ENCODE data around the gene HHAT.

Gene HHAT

DNA sequence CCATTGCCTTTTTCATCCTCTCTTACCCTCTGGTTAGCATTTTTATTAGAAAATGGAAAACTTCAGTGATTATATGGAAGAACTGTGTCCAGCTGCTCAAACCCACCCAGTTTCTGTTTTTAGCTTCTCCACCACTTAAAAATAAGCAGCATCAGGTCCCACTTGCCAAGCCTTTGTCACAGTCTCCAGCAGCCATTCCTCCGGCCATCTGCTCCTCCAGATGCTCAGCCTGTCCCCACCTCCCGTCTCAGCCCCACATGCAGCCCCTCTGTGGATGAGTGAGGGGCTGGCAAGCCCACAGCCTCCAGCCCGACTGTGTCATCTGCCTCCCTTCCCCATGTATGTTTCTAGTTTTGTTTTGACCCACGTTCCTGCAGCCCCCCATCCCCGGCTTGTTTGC is 289.7 kb downstream of the HHAT start:
- DNase-seq = no peak

DNA sequence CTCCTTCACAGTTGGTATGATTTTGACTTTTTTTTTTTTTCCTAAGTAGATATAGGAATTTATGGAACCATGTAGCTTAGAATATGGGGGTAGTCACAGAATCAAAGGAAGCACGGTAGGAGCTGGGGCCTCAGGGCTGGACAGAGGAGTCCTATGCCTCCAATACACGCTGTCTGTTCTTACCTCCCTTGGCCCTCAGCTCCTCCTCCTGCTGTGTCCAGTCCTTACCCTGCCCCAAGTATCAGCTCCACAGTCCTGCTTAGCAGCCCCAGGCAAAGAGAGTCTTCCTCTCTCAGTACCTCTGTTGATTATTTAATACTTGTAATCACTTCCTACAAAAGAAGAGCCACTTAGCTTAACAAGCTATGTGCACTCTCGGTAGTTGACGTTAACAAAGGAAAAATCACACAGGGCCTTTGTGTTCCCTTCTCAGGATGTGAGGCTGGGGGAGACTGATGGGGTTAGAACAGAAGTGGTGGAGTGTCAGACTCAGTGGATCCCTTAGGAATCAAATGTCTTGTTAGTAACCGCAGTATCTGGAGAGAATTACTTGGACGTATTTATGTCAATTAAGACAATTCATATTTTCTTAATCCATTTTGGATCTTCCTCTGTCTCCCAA is 292.3 kb downstream of the HHAT start:
- no peak for DNase-seq

DNA sequence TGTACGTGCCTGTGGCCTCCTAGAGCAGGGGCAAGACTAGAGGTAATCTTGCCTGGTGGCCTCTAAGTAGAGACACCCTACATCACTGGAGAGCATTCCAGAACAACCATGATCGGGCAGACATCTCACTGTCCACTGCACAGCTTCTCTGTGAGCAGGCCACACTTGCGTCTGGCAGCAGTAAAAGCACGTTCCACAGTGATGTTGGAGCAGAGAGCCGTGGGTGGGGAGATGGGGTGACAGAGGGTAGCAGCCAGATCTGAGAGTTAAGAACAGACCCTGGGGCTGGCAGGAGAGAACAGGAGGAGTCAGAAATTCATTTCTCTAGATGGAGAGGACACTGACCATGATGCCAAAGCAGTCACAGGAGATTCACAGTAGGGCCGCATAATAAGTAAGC is 293.0 kb downstream of the HHAT start:
- no peak for DNase-seq

DNA sequence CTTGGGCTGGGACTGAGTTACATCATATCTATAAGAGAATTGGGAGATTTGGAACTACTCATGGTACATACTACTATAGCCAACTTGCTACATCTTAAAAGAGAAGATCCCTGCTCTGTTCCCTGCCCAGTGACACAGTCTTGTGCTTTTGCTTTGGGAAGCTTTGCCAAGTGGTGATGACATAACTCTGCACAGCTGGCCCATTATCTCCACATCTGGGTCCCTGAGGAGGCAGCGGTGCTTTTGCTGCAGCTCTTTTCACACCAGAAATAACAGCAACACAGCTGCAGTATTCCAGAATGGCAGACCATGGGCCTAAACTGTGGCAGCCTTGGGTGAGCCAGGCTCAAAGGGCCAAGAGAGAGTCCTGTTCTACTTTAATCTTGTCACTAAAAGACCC is 296.0 kb downstream of the HHAT start:
- no peak for DNase-seq

DNA sequence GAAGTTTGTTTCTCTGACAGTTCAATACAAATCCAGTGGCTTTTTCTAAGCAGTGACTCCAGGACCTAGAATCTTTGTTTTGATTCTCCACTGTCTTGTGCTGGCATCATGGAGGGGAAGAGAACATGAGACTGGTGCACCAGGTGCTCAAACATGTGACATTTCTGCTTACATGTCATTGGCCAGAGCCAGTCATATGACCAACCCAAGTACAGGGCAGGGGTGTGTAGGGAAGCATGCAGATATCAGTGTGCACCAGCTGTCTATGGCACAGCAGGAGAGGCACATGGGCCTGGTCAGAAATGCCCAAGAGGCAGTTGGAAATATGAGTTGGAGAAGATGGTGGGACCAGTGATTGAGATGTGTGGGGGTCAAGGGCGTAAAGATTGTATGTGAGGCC is 297.0 kb downstream of the HHAT start:
- DNase-seq = no peak

DNA sequence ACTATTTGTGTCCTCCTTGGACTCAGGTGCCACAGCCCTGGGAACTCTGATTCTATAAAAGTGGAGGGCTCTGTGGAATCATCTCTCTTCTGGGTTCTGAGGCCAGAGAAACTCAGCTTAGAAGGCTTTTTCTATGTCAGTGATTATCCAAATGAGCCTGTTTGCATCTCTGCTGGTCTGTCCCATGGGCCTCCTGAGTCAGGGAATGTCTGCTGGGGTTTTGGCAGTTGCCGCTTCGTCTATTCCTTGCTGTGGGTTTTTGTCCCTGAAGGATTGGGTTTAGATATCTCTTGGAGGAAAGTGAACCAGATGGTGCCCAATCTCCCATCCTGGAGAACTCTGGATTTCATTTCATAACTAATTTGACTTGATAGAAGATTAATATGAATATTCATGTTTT is 297.6 kb downstream of the HHAT start:
- no peak for DNase-seq

DNA sequence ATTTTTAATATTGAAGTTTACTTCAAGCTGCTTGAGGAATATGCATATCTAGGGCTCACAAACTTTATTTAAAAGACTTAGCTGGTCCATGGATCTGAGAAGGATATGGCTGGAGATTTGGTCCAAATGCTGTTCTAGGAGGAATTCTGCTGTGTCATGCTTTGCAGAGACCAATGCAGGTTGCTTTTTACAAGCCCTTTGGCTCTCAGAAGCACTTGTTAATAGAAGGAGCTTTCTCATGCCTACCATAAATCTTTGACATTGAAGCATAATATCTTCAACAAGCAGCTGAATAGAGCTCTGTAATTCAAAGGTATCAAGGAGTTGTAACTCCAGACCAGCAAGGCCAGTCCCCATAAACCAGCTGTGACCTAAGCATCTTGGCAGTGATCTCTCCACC is 299.1 kb downstream of the HHAT start:
- no peak for DNase-seq

DNA sequence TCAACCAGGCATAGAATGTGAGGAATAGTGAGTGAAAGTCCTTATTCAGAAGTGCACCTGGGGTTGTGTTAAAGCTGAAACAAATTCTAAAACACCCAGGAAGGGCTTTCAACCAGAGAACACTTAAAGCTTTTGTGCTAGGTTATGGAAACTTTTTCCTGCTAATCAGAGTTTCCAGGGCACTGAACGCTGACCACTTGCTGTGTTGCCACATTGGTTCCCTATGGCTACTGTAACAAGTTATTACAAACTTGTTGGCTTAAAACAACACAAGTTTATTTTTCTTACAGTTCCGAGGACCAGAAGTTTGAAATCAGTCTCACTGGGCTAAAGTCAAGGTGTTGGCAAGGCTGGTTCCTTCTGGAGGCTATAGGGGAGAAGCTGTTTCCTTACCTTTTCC is 300.6 kb downstream of the HHAT start:
- no peak for DNase-seq

DNA sequence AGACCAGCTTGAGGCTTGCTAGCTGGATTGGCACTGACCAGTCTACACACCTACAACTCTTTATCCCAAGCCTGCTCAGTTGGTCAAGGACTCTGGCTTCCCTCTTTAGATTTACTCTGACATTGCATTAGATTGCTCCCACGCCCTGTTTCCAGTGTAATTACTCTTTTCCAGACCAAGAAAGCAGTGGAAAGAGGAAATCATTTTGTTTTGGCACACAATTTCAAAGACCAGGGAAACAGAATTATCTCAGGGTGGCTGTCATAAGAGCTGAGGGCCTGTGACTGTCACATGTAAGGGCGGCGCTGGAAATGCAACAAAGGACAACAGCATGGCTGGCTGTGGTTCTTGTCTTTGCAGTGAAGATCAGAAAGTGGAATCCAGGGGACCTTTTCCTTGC is 302.7 kb downstream of the HHAT start:
- no peak for DNase-seq

DNA sequence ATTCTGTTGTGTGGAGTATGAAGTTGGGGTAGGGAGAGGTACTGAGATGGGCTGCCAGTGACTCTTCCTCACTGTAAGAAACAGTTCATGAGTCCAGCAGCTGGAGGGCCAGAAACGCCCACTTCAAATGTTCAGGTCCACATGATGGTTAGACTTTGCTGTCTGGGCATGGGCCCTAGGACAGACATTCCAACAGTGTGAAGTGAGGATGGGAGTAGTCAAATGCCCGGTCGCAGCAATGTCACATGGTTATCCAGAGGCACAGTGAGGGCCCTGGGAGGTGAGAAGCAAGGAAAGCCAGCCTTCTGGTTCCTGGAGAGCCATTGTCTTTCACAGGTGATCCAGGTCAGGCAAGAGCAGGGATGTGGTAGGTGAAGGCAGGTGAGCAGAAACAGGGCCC is 304.4 kb downstream of the HHAT start:
- no peak for DNase-seq

DNA sequence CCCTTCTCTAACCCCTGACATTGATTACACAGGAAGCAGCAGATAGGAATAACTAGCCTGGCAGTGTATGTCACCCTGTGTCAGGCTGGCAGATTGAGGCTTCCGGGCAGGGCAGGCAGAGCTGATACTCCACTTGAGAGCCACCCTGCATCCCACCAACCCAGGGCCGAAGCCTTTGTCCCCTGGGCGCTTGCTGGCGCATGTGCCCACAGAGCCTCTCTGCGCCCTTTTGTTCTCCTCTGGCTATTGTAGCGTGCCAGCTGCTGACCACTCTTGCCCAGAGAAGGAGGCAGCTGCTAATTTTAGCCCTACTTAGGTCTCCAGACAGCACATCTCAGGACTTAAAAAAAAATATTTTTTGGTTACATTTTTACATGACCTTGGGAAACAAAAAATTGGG is 304.9 kb downstream of the HHAT start:
- DNase-seq = no peak

DNA sequence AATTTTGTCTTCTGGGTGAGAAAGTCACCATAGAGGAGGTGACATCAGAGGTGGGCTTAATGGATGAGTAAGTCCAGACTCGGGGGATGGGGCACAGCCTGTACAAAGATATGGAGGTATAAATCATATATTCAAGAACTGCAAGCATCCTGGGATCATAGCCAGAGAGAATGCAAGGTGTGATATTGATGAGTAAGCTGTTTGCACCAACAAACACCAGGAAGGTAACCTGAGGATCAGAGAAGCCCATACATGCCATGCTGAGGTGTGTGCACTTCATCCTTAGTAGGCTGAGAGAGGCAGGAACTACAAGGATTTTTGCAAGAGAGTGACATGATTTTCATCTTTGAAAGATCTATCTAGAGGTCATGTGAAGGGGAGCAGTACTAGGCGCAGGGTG is 306.4 kb downstream of the HHAT start:
- no peak for DNase-seq

DNA sequence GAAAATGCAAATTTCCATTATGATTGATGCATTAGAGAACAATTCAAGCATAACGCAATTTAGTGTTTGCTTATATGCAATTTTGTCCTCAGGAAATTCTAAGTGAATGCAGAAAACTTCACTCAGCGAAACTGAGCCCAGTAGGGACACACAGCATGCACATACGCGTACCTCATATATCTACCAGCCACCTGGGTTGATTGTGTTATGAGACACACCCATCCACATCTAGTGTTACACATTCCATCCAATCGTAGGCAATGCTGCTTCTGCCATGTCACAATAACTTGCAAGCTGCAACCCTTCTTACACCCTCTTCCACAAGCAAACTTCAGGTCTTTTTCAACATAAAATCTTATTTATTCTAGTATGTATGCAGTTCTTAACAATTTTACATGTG is 312.9 kb downstream of the HHAT start:
- no peak for DNase-seq

DNA sequence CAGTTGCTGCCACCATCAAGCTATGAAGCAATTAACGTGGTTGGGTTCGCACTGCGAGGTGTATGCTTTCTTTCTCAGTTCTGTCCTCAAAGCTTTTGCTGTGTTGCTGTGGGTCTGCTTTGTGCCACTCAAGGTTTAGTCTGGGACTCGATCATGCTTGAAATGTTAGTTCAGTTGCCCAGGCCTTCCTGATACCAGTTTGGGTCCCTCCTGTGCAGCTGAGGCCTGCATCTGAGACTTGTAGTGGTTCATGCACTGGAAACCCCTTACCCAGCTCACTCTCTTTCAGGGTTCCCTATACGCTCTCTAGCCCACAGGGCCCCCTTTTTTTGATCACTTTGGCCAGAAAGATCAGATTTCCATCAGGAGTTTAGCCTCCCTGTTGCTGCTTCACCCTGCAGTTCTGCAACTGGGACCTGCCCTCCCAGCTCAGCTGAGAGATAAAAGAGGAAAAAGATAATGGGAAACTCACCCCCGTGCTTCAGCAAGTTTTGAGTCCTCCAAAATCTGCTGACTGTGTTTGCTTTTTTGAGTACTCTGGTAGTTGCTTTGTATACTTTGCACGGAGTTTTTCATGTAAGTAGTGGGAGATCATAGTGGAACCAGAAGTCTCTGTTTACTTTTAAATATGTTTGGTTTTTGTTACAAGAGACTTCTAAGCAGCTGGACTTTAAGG is 317.0 kb downstream of the HHAT start:
- DNase-seq = no peak

DNA sequence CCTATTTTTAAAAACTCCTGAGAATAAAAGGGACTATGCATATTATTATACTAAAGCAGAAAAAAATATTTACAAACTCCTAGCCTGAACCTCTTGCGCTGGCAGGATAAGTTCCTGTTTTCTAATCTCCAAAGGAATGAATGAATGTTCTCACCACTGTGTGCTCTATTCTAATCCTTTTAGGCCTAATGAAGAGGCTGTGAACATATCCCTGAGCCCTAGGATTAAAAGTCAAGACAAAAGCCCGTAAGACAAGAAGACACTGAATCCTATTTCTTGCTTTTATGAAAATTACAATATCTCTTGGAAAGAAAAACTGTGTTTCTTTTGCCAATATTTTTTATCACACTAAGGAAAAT is 317.5 kb downstream of the HHAT start:
- no peak for DNase-seq

DNA sequence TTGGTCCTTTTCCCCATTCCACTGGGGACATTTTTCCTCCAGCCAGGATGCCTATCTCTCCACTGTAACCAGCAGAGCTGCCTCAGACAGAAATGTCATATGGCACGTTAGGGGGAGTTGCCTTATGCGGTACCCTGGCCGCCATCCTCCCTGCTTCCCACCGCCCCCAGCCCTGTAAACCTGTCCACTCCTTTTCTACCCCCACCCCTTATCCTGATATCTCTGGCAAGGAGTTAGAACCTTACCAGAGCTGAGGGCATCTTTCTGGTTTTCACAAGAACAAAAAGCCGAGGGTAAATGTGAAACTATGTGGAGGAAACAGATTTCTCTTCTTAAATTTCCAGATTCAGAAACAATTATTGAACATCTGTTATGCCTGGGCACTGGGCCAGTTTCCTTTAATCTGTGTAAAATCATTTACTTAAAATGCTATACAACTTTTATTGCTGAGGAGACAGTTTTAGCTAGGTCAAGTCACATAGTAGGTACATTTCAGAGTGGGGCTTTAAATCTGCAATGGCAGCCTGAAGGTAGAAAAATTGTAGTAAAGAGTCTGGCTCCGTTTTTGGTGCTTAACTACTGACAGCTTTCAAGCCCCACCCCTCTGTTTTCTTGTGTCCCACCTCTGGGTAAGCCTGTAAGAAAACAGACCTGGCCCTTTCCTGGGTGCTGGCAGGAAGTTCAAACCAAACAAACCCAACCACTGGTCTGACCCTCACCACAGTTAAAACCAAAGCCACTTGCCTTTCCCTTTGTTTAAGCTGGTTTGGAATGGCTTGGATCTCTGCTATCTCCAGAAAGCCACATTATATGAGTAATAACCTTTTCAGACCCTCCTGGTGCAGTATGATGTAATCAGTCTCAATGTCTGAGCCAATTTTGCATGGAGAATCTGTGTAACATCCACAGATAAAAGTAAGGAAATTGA is 319.0 kb downstream of the HHAT start:
- no peak for DNase-seq

DNA sequence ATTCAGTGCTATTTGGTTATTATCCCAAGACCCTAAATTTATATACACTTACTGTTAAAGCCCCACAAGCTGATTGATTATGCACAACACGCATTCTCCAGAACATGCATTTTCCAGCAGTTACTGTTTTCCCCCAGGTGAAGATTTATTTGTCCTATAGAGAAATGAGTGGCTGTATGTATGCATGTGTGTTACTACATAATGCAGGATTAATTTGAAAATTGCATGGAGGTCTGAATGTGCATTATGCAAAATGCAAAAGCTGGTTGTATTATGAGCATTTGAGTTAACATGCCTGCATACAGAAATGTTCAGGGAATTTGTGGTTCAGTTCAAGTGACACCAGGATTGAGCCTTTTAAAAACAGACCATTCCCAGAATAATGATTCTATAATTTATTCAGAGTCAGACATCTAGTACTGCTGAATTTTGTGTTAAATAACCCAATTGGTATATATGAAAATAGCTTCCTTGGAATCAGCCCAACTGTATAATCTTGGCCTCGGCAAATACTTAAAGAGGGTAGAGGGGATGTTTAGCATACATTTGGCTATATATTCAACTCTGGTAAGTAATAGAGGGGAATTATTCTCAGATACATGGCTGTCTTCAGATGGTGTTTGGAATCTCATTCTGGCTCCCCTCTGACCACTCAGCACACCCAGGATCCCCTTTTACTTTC is 320.0 kb downstream of the HHAT start:
- no peak for DNase-seq

DNA sequence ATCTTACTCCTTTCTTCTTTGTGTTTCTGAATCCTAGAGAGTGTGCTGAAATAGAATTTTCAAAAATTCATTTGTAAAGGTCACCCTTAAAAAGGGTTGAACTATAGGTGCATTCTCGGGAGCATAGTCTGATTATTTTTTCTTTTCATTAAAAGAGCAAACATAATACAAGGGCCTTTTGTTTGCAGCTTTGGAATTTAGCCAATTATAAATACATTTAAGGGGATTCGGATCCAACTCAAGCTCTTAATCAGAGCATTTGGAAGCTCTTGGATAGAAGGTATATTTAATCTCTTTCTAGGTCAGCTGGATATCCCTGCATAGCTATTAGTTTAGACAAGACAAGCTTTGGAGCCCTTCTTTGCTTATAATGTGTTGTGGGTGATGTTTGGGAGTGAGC is 321.7 kb downstream of the HHAT start:
- DNase-seq = no peak

DNA sequence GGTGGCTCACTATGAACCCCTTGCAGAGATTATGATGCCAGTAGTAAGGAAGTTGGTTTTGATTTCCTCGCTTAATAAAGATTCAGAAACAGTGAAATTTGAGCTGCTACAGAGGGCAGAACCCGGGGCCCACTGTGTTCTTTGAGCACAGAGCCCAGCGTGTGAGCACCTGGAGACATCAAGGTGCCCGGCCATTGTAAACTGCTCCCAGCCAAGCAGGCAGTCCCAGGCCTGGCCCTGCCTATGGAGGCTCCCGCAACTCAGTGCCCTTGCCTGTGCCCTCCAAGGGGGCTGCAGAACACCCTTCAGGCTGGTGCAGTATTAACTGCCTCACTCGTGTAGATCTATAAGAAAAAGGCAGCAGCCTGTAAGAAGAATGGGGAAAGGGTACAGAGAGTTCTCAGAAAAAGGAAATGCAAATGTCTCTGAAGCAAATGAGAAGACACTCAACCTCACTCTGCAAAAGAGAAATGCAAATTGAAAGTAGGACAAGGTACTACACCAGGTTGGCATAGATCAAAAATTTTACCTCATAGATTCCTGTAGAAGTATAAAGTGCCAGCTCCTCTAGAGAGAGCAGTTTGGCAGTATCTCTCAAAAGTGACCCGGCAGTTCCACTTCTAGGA is 323.7 kb downstream of the HHAT start:
- no peak for DNase-seq

DNA sequence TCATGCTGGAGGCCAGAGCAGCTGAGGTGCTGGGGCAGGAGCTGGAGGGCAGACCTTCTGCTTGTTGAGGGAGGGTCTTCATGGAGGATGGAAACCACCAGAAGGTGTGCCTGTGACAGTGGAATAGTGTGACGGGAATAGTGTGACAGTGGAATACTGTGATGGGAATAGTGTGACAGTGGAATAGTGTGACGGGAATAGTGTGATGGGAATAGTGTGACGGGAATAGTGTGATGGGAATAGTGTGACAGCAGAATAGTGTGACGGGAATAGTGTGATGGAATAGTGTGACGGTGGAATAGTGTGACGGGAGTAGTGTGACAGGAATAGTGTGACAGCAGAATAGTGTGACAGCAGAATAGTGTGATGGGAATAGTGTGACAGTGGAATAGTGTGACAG is 325.1 kb downstream of the HHAT start:
- DNase-seq = no peak

DNA sequence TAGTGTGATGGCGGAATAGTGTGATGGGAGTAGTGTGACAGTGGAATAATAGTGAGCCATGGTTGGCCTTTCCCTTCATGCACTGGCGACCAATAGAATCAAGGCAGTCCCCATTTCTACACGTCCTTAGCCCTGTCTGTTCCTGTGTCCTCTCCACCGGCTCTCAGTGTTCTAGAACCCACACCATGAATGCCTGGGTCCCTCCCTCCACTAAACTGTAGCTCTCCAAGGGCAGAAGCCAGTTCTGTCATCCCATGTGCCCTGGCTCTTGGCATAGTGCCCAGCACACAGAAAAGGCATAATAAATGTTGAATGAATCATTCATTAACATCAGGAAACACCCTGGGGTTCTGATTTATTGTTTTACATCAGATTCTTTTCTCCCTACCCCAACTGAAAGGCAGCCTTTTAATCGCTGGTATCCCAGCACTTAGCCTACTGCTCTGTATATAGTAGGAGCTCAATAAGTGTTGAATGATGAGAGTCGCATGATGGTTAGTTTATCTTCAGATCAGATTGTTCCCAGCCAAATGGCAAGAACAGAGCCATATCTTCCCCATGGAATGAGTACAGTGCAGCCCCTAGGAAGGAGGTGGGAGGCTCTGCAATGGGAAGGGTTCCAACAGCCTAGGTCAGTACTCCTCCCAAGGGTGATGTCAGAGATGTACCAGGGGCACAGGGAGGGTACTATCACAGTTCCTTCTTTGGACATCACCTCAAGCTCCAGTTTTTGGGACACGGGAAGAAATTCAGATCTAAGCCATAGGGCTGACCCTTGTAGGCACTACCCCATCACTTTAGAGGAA is 325.7 kb downstream of the HHAT start:
- peak; percentile 14 for DNase-seq

DNA sequence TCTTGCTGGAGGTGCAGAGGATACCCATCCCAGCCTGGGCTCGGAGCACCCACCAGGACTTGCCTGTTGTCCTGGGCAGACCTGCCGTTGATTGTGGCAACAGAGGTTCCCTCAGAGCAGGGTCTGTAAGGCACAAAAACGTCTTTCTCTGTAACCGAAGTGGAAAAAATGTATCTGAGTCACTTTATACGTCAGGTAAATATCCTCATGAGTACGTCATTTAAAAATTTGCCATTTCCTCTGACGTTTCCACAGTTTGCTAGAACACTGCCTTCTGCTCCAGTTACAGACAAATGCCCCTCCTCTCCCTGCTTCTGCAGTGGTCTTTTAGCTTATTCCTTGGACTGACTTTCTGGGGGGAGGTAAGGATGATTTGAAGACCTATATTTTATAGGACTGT is 326.8 kb downstream of the HHAT start:
- no peak for DNase-seq
